TTC549 (cell line): ENCODE data around the gene PROCA1.
"Not testable (repeated sequence)": the region's sequence is repeated elsewhere in the genome, so short reads cannot be mapped to it uniquely, and the experiment has no call there.

ENCODE experiments used
- FAIRE-seq: peaks from 2 replicates; lab custom pipeline; 2012; peaks lifted over from hg19 to GRCh38; lab: Jason Lieb, UNC

PROCA1 gene

DNA sequence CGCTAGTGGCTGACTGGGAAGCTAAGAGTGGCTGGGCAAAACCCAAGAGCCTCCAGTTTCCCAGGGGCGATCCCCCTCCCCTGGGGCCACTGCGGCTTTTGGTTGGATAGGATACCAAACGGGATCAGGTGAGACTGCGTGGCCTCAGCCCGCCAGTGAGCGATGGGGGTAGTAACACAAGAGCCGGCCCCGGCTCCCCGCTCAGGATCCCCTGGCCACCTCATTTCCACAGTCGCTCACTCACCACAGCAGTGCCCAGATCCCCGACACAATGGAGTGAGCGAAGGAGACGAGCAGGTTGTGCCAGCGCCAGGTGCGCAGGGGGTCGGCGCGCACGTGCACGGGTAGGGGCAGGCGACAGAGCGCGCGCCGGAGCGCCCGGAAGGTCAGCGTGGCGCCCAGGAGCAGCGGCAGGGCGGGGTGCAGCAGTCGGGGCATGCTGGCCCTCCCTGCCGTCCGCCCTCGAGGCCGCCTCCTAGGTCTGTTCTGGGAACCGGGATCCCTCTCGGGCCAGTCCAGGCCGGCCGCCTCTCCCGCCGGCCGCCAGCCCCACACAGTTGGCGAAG, 14.1 kb upstream of the PROCA1 start:
- FAIRE-seq: no peak

GRCh38 chr17:28725166-28725659, 13.5 kb upstream of the PROCA1 start:
- FAIRE-seq: no peak

DNA sequence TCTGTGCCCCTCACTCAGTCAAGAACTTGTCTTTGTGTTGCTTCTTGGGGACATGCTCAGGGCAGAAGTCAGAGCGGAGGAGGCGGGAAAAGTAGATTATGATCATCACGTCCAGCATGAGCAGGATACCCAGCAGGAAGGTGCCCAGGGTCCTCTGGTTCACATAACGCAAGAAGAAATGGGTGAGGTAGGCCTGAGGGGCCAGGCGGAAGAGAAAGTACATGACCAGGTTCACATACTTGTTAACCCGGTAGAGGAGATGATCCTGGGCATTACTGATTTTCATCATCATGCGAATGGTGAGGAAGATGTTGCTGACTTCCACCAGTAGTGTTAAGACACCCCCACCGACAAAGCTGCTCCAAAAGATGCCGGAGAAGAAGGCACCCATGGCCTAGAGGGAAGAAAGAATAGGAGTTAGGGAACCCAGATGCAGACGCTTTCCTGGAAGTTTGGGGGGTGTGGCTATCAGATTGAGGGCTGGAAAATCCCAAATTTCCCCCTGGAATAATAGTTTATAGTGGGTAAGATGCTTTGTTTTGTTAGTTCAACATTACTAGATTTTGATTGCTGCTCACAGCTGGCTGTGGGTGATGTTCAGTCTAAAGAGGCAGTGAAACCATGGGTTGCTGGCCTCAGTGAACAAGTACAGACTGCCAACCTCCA, 12.9 kb upstream of the PROCA1 start:
- no peak for FAIRE-seq

DNA sequence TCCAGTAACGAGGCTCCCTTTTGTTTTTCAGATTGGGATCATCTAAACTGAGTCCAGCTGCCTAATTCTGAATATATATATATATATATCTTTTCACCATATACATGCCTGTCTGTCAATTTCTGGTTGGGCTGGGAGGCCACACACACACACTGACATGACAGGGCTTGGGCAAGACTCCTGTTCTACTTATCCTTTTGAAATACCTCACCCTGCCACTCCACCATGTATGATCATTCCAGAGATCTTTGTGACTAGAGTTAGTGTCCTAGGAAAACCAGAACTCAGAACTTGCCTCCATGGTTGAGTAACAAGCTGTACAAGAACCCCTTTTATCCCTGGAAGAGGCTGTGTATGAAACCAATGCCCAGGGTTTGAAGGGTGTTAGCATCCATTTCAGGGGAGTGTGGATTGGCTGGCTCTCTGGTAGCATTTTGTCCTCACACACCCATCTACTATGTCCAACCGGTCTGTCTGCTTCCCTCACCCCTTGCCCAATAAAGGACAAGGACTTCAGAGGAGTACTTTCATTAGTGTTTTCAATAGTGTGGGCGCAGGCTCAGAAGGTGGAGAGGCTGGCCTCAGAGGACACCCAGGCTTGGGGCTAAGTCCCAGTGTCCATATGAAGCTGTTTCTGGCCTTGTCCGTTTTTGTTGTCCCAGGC, 12.3 kb upstream of the PROCA1 start:
- not testable (repeated sequence) for FAIRE-seq

DNA sequence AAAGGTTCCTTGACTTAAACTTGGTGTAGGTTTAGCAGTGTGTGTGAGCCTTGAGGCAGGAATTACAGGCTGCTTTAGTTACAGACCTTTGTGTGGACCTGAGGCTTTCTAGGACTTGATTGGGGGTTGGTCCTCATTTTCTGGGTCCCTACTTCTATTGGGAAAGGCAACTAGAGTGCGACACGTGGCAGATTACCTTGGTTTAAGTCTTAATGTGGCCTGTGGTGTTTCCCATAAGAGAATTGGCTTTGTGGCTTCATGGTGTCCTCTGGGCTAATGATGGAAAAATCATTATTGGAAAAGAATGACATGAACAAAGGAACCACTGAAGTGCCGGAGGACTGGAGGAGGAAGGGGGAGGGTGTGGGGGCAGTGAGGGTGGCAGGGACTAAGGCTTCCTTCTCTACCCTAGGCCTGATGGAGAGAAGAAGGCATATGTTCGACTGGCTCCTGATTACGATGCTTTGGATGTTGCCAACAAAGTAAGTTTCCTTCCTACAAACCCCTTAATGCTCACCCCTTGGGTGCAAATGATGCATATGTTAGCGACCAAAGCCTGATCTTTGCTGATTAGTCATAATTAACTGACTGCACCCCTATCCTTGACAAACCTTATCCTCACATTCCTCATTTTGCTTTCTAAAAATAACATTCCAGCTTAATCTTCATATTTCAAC, 11.6 kb upstream of the PROCA1 start:
- FAIRE-seq: no peak

GRCh38 chr17:28722417-28723158, 10.9 kb upstream of the PROCA1 start:
- no peak for FAIRE-seq

GRCh38 chr17:28720997-28721329, 9.3 kb upstream of the PROCA1 start:
- not testable (repeated sequence) for FAIRE-seq

- no peak for FAIRE-seq
Measured at GRCh38 chr17:28720247-28720996, 8.7 kb upstream of the PROCA1 start.

DNA sequence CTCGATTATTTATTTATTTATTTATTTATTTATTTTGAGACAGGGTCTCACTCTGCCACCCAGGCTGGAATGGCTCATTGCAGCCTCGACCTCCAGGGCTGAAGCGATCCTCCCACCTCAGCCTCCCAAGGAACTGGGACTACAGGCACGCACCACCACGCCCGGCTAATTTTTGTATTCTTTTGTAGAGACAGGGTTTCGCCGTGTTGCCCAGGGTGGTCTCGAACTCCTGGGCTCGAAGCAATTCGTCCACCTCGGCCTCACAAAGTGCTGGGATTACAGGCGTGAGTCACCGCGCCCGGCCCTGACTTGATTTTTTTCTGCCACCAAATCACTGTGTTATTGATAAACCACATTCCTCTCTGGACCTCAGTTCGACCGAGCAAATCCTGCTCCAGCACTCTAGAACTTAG, 7.3 kb upstream of the PROCA1 start:
- no peak for FAIRE-seq

- no peak for FAIRE-seq
Measured at GRCh38 chr17:28718333-28719020, 6.8 kb upstream of the PROCA1 start.

- no peak for FAIRE-seq
Measured at GRCh38 chr17:28717578-28718332, 6.1 kb upstream of the PROCA1 start, which contains the start of gene RAB34. TSS of gene RAB34 (minus strand) at chr17:28717868. CDS start at chr17:28717266, 602 bp downstream.

GRCh38 chr17:28716740-28717577, 5.3 kb upstream of the PROCA1 start:
- FAIRE-seq: no peak

DNA sequence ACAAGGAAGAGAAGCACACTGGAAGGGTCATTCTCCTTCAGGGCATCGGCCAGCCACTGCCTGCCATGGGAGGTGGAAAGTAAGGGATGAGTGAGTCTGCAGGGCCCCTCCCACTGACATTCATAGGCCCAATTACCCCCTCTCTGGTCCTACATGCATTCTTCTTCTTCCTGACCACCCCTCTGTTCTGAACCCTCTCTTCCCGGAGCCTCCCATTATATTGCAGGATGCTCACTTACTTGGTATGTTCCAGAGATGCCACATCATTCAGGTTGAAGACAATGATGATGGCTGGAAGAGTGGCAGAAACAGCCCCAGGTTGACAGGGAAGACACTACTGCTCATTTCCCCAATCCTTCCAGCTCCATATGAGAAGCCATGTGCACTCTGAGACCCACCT, 3.5 kb upstream of the PROCA1 start:
- no peak for FAIRE-seq

DNA sequence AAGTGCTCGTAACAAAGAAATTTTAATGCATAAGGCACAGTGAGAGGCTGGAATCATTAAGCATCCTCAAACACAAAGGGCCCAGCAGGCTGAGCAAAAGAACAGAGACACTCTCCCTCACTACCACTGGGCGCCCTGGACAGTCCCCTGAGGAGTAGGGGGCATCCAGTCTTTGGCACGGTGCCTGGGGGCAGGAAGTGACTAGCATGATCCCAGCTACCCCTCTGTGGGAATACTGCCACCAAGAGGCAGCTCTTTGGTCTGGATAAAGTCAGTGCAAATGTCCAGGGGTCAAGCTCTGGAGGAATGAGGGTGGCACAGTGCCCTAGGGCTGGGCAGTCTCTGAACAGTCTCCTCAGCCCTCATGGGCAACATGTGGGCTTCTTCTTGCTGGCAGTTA, 2.6 kb upstream of the PROCA1 start:
- FAIRE-seq: no peak

DNA sequence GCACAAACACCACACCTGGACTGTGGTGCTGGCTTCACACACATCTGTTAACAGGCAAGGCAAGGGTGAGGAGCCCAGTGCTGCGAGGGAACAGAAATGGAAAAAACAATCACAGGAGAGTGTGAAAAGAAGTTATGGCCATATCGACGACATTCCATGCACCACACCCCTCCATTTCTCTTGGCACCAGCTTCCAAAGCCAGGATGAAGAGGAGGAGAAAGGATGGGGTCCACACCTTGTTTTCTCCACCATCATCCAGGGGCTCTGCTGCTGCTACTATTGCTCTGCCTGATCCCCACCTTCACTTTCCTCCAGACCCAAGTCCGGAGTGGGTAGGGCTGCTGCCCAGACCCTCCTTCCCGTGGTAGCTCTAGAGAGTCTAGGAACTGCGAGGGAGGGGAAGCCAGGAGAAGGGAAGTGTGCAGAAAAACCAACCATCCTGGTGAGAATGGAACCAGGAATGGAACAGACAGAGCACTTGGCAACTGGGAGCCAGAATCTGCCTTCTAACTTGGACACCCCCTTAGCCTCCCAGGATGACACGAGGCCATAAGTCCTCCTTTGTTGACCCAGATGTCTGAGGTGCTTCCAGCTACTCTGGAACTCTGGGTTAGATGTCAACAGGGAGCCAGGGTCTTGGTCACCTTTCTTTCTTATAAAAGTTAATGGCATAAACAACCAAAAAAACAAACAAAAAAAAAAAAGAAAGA, 1.2 kb upstream of the PROCA1 start:
- FAIRE-seq: no peak

GRCh38 chr17:28712032-28712704, 480 bp upstream of the PROCA1 start:
- FAIRE-seq: no peak

GRCh38 chr17:28710861-28711722, 596 bp downstream of the PROCA1 start:
- no peak for FAIRE-seq
